Activated CD8-positive, alpha-beta memory T cell treated with anti-CD3 and anti-CD28 coated beads for 1 hour (primary cell): ENCODE data around the gene C1QL4.
"Not testable (repeated sequence)": the region's sequence is repeated elsewhere in the genome, so short reads cannot be mapped to it uniquely, and the experiment has no call there.

Source experiments
- DNase-seq, 2 donors: peaks; one replicate each; pipeline ENCODE4 v3.0.0-alpha.2; 2020; ENCODE audit warnings: low read depth in 1 of 2; ENCODE audit errors: extremely low read depth in 1 of 2

The C1QL4 gene

GRCh38 chr12:49334681-49335080 is 2.3 kb downstream of the C1QL4 start:
- DNase-seq: no peak

GRCh38 chr12:49334226-49334625 is 2.8 kb downstream of the C1QL4 start:
- no peak for DNase-seq

GRCh38 chr12:49333778-49334177 is 3.2 kb downstream of the C1QL4 start:
- not testable (repeated sequence) for DNase-seq

- DNase-seq: no peak
Measured at GRCh38 chr12:49332891-49333371, 4.1 kb downstream of the C1QL4 start.

GRCh38 chr12:49332441-49332861 is 4.5 kb downstream of the C1QL4 start:
- DNase-seq: no peak

GRCh38 chr12:49331380-49332222 is 5.4 kb downstream of the C1QL4 start:
- DNase-seq: no peak

GRCh38 chr12:49330631-49331379 is 6.2 kb downstream of the C1QL4 start:
- DNase-seq: no peak

- DNase-seq: no peak
Measured at GRCh38 chr12:49330032-49330619, 6.9 kb downstream of the C1QL4 start.

GRCh38 chr12:49328816-49329215 is 8.2 kb downstream of the C1QL4 start:
- DNase-seq: no peak

- DNase-seq: no peak
Measured at GRCh38 chr12:49327887-49328286, 9.1 kb downstream of the C1QL4 start.

GRCh38 chr12:49327368-49327767 is 9.6 kb downstream of the C1QL4 start:
- no peak for DNase-seq

- DNase-seq: no peak
Measured at GRCh38 chr12:49325606-49326005, 11.4 kb downstream of the C1QL4 start.

- DNase-seq: no peak
Measured at GRCh38 chr12:49323524-49324097, 13.4 kb downstream of the C1QL4 start.

- DNase-seq: peak; percentile 89 to 92
Measured at GRCh38 chr12:49322708-49323523, 14.1 kb downstream of the C1QL4 start, which contains the start of gene TROAP. TSS of gene TROAP (plus strand) at chr12:49323255. CDS start at chr12:49323609, 354 bp downstream.

GRCh38 chr12:49322367-49322707 is 14.7 kb downstream of the C1QL4 start:
- DNase-seq: no peak

GRCh38 chr12:49320411-49321103 is 16.4 kb downstream of the C1QL4 start:
- not testable (repeated sequence) for DNase-seq

- not testable (repeated sequence) for DNase-seq
Measured at GRCh38 chr12:49317118-49317517, 19.9 kb downstream of the C1QL4 start.

GRCh38 chr12:49314811-49315210 is 22.2 kb downstream of the C1QL4 start:
- DNase-seq: no peak

GRCh38 chr12:49310451-49311000 is 26.5 kb downstream of the C1QL4 start:
- not testable (repeated sequence) for DNase-seq
